ENCODE measurements around the gene MAPK8. TPM values are rescaled to one million over a fixed set of nuclear protein-coding genes. Genes with fewer than 3 reads are reported as not detected.

Gene MAPK8
- polyA plus RNA-seq, 1 of the 3 experiments (the other 2 are of a cell fraction): 26.4 TPM

DNA sequence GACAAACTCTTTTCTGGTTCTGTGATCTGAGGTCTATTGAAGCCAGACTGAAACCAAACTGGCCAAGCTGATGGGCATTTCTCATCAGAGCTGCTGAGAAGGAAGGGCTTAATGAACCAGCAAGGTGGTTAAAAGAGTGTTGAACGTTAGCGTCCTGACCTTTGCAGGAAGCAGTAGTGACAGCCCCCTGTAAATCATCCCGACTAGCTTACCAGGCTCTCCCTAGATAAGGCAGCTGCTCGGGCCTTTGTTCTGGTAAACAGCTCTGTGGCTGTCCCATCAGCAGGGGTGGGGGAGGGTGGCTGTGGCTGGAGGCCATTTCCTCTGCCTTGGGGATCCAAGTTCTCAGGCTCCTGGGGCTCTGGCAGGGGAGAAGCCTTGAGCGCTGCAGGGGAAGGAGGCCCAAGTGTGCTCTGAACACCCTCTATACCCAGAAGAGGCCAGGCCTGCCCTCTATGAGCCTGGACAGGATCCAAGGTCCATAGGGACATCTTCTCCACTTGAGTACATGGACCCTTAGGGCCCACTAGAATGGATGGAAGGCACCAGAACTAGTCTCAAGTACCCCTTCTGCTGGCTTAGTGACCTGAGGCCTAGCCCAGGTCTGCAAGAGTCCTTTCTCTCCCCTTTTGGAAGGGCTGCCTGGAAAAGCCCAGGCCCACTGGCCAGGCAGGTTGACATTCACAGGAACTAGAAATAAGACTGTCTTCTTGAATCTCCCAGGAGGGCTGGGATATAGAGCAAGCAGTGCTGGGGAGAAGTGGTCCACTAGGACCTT lies 163.8 kb downstream of the MAPK8 start:
- peaks cover 0 to 39% of the 10 kb centered on the region in 2 experiments; a peak in 1 of 4 replicates for H3K4me1 ChIP-seq (ENCODE audit: control insufficient read depth in 1 of 2, insufficient read depth in 2 of 2, low read depth in 1 of 2, low read length in 1 of 2)
- H2AFZ ChIP-seq (ENCODE audit: low read depth): no peak overlapping the region
- peaks cover 3% of the 10 kb centered on the region for H3F3A ChIP-seq (replicated peaks; ENCODE audit: insufficient read depth)
- peaks cover 33% of the 10 kb centered on the region for H4K20me1 ChIP-seq (ENCODE audit: insufficient read depth)
- DNase-seq: peak; percentile 59
- H3K4me3 ChIP-seq (ENCODE audit: low read depth in 2 of 2, low read length in 1 of 2): no peak overlapping the region
- H3K9ac ChIP-seq: no peak overlapping the region
- CTCF ChIA-PET: interaction anchor here (0.7 to 1.9 kb wide), 10 partner anchors 19 to 937 kb away, joined by 3 to 10 read pairs (median 4); no protein-coding TSS in a partner anchor
- H3K36me3 ChIP-seq (replicated peaks in 1 of 2; ENCODE audit: control insufficient read depth in 1 of 2, insufficient read depth in 2 of 2, low read length in 1 of 2): peaks cover 0 to 5% of the 10 kb centered on the region in 2 experiments
- no peak overlapping the region for H3K4me2 ChIP-seq
- no peaks in the 10 kb centered on the region for H3K9me2 ChIP-seq
- no peaks in the 10 kb centered on the region for H3K27me3 ChIP-seq (ENCODE audit: insufficient read depth)
- POLR2A ChIA-PET: no interaction called here
- H3K9me3 ChIP-seq: no peaks in the 10 kb centered on the region
- WGBS (ENCODE audit: low lambda C conversion rate): 92% methylated on average over 4 of the region's 5 CpGs
- peak overlapping the region in 1 of 2 experiments; percentile 79; a peak in 2 of 4 replicates for H3K27ac ChIP-seq (ENCODE audit: low read depth in 2 of 2, low read length in 1 of 2)
- TF ChIP-seq NFIC (IDR thresholded peaks at IDR 0.05; ENCODE audit: borderline replicate concordance) (no peak), FOXJ3 (CRISPR knock-in tag; IDR thresholded peaks at IDR 0.05) (peak; percentile 54; the same call in 1 of the 2 replicates), EP300 (IDR thresholded peaks at IDR 0.05; ENCODE audit: borderline replicate concordance in 1 of 2, low read depth in 1 of 2, low read length in 1 of 2) (peak in 1 of 2 experiments; percentile 42; a peak in 1 of 4 replicates), USF1 (IDR thresholded peaks at IDR 0.05; ENCODE audit: borderline replicate concordance, low read depth) (no peak), RFX5 (IDR thresholded peaks at IDR 0.05; ENCODE audit: low read length) (no peak), GATA2 (CRISPR knock-in tag; IDR thresholded peaks at IDR 0.05) (peak; percentile 34; the same call in 1 of the 2 replicates)
- TF ChIP-seq, protein P1, sequence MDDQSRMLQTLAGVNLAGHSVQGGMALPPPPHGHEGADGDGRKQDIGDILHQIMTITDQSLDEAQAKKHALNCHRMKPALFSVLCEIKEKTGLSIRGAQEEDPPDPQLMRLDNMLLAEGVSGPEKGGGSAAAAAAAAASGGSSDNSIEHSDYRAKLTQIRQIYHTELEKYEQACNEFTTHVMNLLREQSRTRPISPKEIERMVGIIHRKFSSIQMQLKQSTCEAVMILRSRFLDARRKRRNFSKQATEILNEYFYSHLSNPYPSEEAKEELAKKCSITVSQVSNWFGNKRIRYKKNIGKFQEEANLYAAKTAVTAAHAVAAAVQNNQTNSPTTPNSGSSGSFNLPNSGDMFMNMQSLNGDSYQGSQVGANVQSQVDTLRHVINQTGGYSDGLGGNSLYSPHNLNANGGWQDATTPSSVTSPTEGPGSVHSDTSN (IDR thresholded peaks at IDR 0.05): no peak
- peaks cover 45% of the 10 kb centered on the region for H3K79me2 ChIP-seq (ENCODE audit: insufficient read depth)

- H3K27ac ChIP-seq (ENCODE audit: low read depth in 2 of 2, low read length in 1 of 2): peak overlapping the region in 1 of 2 experiments; percentile 79; a peak in 2 of 4 replicates
- H4K20me1 ChIP-seq (ENCODE audit: insufficient read depth): peaks cover 28% of the 10 kb centered on the region
- H3K9me2 ChIP-seq: no peaks in the 10 kb centered on the region
- peaks cover 0 to 5% of the 10 kb centered on the region in 2 experiments for H3K36me3 ChIP-seq (replicated peaks in 1 of 2; ENCODE audit: control insufficient read depth in 1 of 2, insufficient read depth in 2 of 2, low read length in 1 of 2)
- no peak for DNase-seq
- TF ChIP-seq NFIC (IDR thresholded peaks at IDR 0.05; ENCODE audit: borderline replicate concordance): no peak
- no peak for TF ChIP-seq CTCF (IDR thresholded peaks at IDR 0.05)
- TF ChIP-seq RAD21 (IDR thresholded peaks at IDR 0.05; ENCODE audit: low read length): no peak
- no peak for TF ChIP-seq GATA2 (CRISPR knock-in tag; IDR thresholded peaks at IDR 0.05)
- no peak for TF ChIP-seq RCOR1 (IDR thresholded peaks at IDR 0.05; ENCODE audit: low read length)
- peaks cover 54% of the 10 kb centered on the region for H3K79me2 ChIP-seq (ENCODE audit: insufficient read depth)
- no peaks in the 10 kb centered on the region for H3K27me3 ChIP-seq (ENCODE audit: insufficient read depth)
- no peak overlapping the region for H3K9ac ChIP-seq
- no peaks in the 10 kb centered on the region for H3K9me3 ChIP-seq
- H2AFZ ChIP-seq (ENCODE audit: low read depth): no peak overlapping the region
- no peak overlapping the region for H3K4me3 ChIP-seq (ENCODE audit: low read depth in 2 of 2, low read length in 1 of 2)
- ChIA-PET CTCF (interaction anchor here (0.8 to 1.8 kb wide), 5 partner anchors 12 to 186 kb away, joined by 3 to 5 read pairs (median 4); no protein-coding TSS in a partner anchor), POLR2A (no interaction called here)
- H3K4me2 ChIP-seq: no peak overlapping the region
- H3F3A ChIP-seq (replicated peaks; ENCODE audit: insufficient read depth): peaks cover 3% of the 10 kb centered on the region
- H3K4me1 ChIP-seq (ENCODE audit: control insufficient read depth in 1 of 2, insufficient read depth in 2 of 2, low read depth in 1 of 2, low read length in 1 of 2): peaks cover 0 to 39% of the 10 kb centered on the region in 2 experiments; a peak in 1 of 4 replicates
- WGBS (ENCODE audit: low lambda C conversion rate): 71% methylated on average over 8 of the region's 8 CpGs
These were observed 164.7 kb downstream of the MAPK8 start for GRCh38 chr10:48470893-48471805.
